GM13977 (cell line): Measurements from ENCODE around the gene SPECC1.

Experiments
- DNase-seq: peaks from one replicate; pipeline ENCODE4 v3.0.0; 2012; ENCODE audit warnings: low spot score
- in situ Hi-C: fragments of 300-500 bp; cut with MboI; formaldehyde crosslinking; loops from one replicate; pipeline ENCODE4 v1.12.0; 2022; ENCODE audit warnings: low sequenced_read_pairs, low pct_unique_long_range_greater_than_20kb, mixed read lengths, inconsistent platforms; ENCODE audit not compliant: unreplicated experiment
- TF ChIP-seq, protein P1 (sequence below): IDR thresholded peaks from 2 replicates; pipeline ENCODE4 v1.5.1; 2012; ENCODE audit warnings: mild to moderate bottlenecking, control low read depth; ENCODE audit not compliant: insufficient read depth; ENCODE audit errors: extremely low read depth, missing control alignments

SPECC1 gene

DNA sequence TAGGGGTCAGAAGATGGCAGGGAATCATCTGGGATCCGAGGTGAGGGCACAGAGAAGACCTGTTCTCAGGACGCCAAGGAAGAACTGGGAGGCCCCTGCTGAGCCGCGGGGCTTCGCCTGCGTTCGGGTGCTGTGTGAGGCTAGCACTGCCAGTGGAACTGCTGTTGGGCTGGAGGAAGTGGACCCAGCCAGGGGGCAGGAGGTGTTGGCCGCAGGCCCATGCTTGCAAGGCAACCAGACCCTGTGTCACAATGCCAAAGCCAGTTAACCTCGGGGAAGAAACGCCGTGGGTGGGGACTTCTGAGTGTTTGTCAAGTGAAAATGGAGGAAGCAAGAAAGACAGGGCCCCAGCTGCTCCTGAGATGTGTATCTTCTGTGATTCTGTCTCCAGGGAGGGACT, 272.7 kb downstream of the SPECC1 start:
- no peak for DNase-seq
- in situ Hi-C loops = no loop called here
- TF ChIP-seq, protein P1, sequence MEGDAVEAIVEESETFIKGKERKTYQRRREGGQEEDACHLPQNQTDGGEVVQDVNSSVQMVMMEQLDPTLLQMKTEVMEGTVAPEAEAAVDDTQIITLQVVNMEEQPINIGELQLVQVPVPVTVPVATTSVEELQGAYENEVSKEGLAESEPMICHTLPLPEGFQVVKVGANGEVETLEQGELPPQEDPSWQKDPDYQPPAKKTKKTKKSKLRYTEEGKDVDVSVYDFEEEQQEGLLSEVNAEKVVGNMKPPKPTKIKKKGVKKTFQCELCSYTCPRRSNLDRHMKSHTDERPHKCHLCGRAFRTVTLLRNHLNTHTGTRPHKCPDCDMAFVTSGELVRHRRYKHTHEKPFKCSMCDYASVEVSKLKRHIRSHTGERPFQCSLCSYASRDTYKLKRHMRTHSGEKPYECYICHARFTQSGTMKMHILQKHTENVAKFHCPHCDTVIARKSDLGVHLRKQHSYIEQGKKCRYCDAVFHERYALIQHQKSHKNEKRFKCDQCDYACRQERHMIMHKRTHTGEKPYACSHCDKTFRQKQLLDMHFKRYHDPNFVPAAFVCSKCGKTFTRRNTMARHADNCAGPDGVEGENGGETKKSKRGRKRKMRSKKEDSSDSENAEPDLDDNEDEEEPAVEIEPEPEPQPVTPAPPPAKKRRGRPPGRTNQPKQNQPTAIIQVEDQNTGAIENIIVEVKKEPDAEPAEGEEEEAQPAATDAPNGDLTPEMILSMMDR = no peak

DNA sequence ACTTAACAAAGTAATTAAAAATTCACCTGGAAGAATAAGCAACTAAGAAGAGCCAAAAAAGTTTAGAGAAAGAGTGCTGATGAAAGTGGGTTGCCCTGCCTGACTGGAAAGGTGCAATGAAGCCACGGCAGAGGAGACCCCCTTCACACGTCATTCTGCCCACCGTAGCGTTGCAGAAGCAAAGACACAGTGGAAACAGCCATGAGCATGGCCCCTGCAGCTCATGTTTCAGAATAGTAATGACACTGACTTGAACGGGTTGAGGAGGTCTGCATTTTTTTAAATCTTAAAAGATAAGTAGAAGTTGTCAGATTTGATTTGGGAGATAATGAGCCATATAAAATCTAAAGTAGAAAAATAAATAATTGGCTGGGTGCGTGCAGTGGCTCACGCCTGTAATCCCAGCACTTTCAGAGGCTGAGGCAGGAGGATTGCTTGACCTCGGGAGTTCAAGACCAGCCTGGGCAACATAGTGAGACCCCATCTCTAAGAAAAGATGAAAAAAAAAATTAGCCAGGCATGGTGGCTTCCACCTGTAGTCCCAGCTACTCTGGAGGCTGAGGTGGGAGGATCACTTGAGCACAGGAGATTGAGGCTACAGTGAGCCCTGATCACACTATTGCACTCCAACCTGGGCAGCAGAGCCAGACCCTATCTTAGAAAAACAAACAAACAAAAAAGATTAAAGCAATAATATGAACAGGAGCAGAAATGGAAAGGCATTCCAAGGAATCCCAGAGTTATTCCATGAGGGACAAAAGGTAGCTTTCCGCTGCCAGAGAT, 273.6 kb downstream of the SPECC1 start:
- TF ChIP-seq, protein P1 = no peak
- in situ Hi-C loops = no loop called here
- no peak for DNase-seq

DNA sequence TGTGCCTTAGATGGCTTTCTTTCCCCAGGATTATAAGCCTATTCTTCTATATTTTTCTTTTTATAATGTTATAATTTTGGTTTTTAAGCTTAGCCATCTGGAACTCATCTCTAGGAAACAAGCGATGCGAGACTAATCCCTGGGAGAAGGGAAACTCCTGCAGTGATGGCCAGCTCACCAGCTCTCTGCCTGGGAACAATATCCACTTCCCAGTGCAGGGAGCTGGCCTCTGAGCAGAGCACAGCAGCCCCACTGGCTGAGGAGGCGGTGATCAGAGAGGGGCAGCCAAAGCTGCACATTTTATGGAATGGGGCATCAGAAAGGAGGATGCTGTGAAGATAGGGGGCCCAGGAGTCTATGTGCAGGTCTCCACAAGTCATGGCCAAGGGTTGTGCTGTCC, 274.9 kb downstream of the SPECC1 start:
- in situ Hi-C loops = no loop called here
- DNase-seq = no peak

DNA sequence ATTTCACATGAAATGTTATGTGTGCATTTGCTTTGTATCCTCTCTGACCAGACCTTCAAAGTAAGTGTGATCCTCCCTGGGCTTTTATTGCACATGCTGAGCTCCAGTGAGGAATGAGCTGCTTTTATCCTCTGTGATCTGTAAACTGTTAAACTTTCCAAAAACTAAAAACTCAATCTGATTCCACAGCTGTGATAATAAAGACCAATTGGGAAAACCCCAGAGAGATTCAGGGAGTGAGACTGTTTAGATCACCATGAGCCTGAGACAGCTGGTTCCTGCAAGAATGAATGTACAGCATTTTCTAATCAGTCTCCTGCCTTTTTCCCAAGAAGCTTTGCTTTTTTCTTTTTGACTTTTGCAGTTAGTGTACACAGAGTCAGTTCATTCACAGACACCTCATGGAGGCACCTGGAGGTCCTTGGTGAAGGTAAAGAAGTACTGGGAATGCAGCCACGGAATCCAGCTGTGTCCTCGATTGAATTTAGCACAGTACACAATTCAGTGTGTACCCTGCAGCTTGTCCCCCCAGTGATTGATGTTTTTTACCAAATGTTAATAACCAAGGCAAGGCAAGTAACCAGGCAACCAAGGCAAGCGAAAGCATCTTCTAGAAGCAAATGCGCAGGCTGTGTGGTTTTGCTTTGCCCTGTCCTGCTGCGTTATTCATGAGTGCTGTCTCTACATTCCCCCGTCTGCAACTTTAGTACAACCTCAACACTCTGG, 275.6 kb downstream of the SPECC1 start:
- TF ChIP-seq, protein P1 = no peak
- in situ Hi-C loops = no loop called here
- DNase-seq = no peak

More for the DNA sequence above, 274.9 kb downstream of the SPECC1 start:
- TF ChIP-seq, protein P1 = no peak

DNA sequence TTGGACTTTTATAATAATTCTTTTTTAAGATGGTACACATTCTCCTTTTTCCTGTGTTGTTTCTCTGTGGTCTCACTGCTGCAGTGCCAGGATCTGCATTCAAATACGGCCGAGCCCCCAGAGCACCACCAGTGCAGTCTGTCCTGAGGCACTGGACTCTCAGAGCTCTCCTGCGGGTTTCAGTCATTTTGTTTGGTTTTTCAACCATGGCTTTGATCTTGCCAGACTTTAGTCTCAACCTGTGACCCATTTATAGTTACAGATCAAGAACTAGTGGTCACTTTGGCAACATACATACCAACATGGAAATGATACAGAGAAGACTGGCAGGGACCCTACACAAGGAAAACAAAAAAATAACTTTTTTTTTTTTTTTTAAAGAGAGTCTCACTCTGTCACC, 280.8 kb downstream of the SPECC1 start:
- TF ChIP-seq, protein P1 = no peak
- in situ Hi-C loops = no loop called here
- DNase-seq = no peak

DNA sequence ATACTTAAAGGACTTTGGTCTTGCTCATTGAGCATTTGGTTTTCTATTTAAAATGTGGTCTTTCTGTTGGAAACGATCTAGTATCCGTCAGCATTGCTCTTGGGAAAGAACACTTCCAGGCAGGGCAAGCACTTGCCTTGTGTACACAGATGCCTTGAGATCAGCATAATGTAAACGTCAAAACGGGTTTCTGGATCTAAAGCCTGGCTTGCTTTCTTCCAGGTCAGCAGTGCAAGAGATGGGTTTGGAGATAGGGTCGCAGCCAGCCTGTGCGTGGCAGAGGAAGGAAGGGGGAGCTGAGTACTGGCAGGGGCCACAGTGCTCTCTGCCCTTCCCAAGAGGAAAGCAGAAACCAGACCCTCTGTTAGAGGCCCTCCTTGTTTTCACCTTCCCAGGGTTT, 282.7 kb downstream of the SPECC1 start:
- in situ Hi-C loops = no loop called here
- TF ChIP-seq, protein P1 = no peak
- DNase-seq = no peak
